Endothelial cell (in vitro differentiated cells): ENCODE results near the gene SPG21. TPM values are rescaled to one million over a fixed set of nuclear protein-coding genes. Genes with fewer than 3 reads are reported as not detected.
A peak's percentile ranks its signal among the peaks of the same experiment; 100 is the strongest.

Source experiments
- DNase-seq: peaks from one replicate; pipeline ENCODE4 v3.0.0; 2021; ENCODE audit warnings: low spot score
- H3K27ac Mint-ChIP-seq: one replicate; pipeline ENCODE4 v1.8.0; 2021; ENCODE audit warnings: mixed read lengths, inconsistent platforms; ENCODE audit not compliant: unreplicated experiment
- H3K27me3 Mint-ChIP-seq: one replicate; pipeline ENCODE4 v1.8.0; 2021; ENCODE audit warnings: mild to moderate bottlenecking, moderate library complexity, mixed read lengths, inconsistent platforms; ENCODE audit not compliant: unreplicated experiment
- H3K36me3 Mint-ChIP-seq: one replicate; pipeline ENCODE4 v1.8.0; 2021; ENCODE audit warnings: mild to moderate bottlenecking, low read depth, mixed read lengths, inconsistent platforms; ENCODE audit not compliant: unreplicated experiment
- H3K4me1 Mint-ChIP-seq: one replicate; pipeline ENCODE4 v1.8.0; 2021; ENCODE audit warnings: mild to moderate bottlenecking, mixed read lengths, inconsistent platforms; ENCODE audit not compliant: unreplicated experiment
- H3K4me3 Mint-ChIP-seq: one replicate; pipeline ENCODE4 v1.8.0; 2021; ENCODE audit warnings: mild to moderate bottlenecking, mixed read lengths, inconsistent platforms; ENCODE audit not compliant: unreplicated experiment
- H3K9me3 Mint-ChIP-seq: one replicate; pipeline ENCODE4 v1.8.0; 2021; ENCODE audit warnings: mixed read lengths, inconsistent platforms; ENCODE audit not compliant: unreplicated experiment
- CTCF ChIP-seq: fragments of 200-600 bp; sonication (generic); IDR thresholded peaks from one replicate; pipeline ENCODE4 v1.5.0; 2021; ENCODE audit warnings: antibody characterized with exemption; ENCODE audit not compliant: unreplicated experiment
- total RNA-seq: library from RNA; stranded (reverse); fragmentation: NEBNext Ultra II Directional; extraction: Animal tissue kit (Norgen Biotek cat#: 25700); gene quantifications from one replicate; pipeline ENCODE4 v1.2.1, GENCODE V29; 2021; ENCODE audit not compliant: unreplicated experiment

SPG21 gene
- total RNA-seq, 1 donor from 2014 or later: 59.9 TPM

DNA sequence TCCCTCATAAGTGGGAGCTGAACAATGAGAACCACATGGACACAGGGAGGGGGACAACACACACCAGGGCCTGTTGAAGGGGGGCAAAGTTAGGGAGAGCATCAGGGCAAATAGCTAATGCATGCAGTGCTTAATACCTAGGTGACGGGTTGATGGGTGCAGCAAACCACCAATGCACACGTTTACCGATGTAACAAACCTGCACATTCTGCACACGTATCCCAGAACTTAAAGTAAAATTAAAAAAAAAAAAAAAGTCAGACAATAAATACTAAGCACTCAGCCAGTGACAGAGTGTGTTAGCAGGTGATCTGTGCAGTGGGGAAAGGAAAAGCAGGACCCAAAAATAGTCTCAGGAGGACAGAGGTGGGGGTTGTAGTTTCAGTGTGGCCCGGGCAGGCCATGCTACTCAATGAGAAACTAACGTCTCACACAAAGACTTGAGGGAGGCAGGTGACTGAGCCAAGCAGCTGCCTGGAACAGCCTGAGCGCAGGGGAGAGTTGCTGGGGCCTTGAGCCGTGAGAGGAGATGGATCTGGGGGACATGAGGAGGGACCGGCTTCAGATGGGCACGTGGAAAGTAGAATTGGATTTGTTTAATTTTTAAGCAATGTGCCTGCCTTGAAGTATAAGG, 59.6 kb downstream of the SPG21 start:
- Mint-ChIP-seq H3K4me1 (peaks cover 15% of the 10 kb centered on the region), H3K9me3 (no peaks in the 10 kb centered on the region), H3K27ac (peak overlapping the region; percentile 24)

GRCh38 chr15:64928626-64929220, 61.0 kb downstream of the SPG21 start:
- no peak for TF ChIP-seq CTCF
- Mint-ChIP-seq H3K27ac (no peak overlapping the region), H3K36me3 (peaks cover 13% of the 10 kb centered on the region), H3K4me1 (peaks cover 15% of the 10 kb centered on the region), H3K27me3 (peaks cover 10% of the 10 kb centered on the region), H3K4me3 (no peak overlapping the region), H3K9me3 (no peaks in the 10 kb centered on the region)
- no peak for DNase-seq

More for the DNA sequence above, 59.6 kb downstream of the SPG21 start:
- no peak for TF ChIP-seq CTCF
- peaks cover 13% of the 10 kb centered on the region for H3K36me3 Mint-ChIP-seq
- H3K4me3 Mint-ChIP-seq: peak overlapping the region; percentile 49
- peaks cover 10% of the 10 kb centered on the region for H3K27me3 Mint-ChIP-seq
- DNase-seq: no peak

GRCh38 chr15:64926661-64927060, 63.1 kb downstream of the SPG21 start:
- no peak for TF ChIP-seq CTCF
- Mint-ChIP-seq H3K9me3 (no peaks in the 10 kb centered on the region), H3K27me3 (peaks cover 10% of the 10 kb centered on the region), H3K4me3 (no peak overlapping the region), H3K27ac (no peak overlapping the region), H3K4me1 (peaks cover 15% of the 10 kb centered on the region), H3K36me3 (peaks cover 9% of the 10 kb centered on the region)
- DNase-seq: no peak

GRCh38 chr15:64925335-64926330, 64.1 kb downstream of the SPG21 start:
- Mint-ChIP-seq H3K27ac (no peak overlapping the region), H3K4me3 (peak overlapping the region; percentile 24), H3K4me1 (peaks cover 11% of the 10 kb centered on the region), H3K36me3 (peaks cover 4% of the 10 kb centered on the region), H3K9me3 (no peaks in the 10 kb centered on the region), H3K27me3 (peaks cover 7% of the 10 kb centered on the region)
- no peak for DNase-seq
- TF ChIP-seq CTCF: no peak
